Activated naive CD4-positive, alpha-beta T cell treated with Interleukin-2 at 50 U/mL for 16 hours (primary cell): ENCODE data around the gene TGFB3.

Experiments used
- DNase-seq: peaks from one replicate; pipeline ENCODE4 v3.0.0-alpha.2; 2020

TGFB3 gene

DNA sequence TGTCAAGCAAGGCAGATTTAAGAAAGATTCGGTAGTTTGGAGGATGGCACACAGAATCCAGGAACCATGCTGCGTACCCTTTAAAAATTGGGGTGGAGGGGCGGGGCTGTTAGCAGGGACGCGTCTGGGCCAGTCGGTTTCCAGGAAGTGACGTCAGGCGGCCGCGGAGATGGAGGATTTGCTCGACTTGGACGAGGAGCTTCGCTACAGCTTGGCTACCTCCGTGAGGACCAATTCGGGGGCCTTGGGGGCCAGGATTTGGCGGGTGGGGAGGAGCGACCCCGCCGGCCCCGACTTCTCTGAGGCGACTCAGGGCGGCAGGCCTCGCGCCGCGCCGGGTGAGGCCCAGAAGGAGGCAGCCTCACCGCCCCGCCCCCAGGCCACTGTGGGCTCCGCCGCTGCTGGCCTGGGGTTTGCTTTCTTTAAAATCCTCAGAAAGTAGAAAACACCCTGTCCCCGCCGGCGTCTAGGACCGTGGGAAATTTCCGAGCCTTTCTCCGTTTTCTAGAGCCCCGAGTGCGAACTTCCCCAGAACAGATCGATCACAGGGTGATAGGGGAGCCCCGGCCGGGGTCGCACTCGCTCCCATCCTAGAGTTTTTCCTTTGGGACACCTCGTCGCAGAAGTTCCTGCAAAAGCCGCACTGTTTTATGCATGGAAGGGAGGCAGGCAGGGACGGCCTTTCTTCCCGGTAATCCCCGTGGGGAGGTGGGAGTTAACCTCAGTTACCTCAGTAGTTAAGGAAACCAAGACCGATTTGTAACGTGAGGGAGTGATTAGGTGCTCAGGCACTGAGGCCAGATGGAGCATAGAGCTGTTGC is 4.0 kb upstream of the TGFB3 start, which contains the start of gene IFT43:
TSS of gene IFT43 (plus strand) at position 146 of the 821 bp plus-strand sequence. CDS start at position 170, 24 bp downstream.
- peak; percentile 92 for DNase-seq

DNA sequence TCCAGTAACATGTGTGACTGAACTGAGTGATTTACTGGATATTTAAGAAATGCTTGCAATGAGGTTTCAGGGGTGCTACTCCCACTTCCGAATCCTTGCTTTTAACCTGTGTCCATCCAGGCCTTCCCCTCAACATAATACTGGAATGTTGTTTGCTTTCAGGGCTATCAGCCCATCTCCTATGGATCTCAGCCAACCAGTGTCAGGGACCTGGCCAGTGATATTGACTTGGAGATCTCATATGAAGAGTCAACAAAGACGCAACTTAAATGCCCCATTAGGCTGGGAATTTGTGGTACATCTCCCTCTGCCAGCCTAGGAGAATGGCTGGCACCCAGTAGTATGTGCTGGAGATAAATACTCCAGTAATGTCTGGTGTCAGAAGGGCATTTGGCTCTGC is 2.9 kb upstream of the TGFB3 start:
- DNase-seq: no peak

DNA sequence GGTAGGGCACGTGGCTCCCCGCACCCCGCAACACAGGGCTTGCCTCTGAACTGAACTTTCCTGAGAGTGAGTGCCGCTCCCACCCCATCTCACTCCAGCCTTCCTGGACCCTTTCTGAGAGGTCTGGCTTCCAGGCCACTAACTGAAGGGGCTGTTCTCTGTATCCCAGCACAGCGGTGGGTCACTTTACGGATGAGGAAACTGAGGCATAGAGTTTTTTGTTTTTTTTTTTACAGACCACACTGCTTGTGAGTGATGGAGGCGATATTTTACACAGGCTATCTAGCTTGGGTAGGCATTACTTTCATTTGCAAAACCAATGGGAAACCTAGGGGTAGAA is 1.2 kb upstream of the TGFB3 start:
- no peak for DNase-seq

DNA sequence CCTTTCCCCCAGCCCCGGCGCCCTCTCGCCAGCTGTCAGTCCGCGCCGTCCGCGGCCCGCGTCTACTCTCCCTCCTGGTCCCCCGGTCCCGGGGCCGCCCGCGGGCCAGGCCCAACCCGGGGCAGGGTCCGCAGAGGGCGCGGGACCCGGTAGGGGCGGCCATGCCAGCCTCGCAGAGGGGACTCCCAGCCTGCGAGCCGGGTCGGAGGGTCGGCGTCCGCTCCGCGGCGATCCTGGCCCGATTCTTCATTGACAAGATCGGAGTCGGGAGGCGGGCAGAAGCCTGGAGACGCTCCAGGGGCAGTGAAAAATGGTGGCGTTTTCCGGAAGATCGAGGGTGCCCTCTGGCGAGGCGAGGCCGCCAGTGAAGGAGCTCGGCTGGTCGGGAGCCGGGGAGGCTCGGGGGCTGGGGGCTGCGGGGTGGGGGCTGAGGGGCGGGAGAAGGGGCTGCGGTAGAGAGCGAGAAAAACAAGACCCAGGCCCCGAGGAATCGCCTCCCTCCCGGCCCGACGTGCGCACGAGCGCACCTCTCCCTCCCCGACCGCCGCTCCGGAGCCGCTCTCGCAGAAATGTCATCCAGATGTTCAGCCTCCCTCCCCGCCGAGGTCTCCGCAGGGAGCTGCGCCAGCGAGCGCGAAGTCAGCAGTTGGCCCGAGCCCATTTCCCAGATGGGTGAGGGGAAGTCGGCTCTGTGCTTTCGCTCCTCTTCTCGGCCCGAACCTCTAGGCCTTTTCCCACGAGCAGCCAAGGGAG is 647 bp upstream of the TGFB3 start:
- DNase-seq: peak; percentile 82

DNA sequence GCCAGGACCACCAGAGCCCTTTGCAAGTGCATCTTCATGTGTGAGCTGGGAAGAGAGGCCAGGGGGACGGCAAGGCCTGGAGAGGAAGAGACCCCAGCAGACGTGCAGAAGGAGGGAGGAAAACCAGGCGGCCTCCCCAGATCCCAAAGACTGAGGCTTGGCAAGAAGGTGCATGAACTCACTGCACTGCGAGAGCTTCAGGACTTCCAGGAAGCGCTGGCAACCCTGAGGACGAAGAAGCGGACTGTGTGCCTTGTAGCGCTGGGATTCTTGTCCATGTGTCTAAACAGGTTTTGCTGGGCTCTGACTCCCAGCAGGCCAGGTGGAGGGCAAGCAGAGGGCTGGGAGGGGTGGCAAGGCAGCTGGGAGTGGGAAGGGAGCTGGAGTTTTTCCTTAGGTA is 939 bp downstream of the TGFB3 start:
- DNase-seq: no peak

DNA sequence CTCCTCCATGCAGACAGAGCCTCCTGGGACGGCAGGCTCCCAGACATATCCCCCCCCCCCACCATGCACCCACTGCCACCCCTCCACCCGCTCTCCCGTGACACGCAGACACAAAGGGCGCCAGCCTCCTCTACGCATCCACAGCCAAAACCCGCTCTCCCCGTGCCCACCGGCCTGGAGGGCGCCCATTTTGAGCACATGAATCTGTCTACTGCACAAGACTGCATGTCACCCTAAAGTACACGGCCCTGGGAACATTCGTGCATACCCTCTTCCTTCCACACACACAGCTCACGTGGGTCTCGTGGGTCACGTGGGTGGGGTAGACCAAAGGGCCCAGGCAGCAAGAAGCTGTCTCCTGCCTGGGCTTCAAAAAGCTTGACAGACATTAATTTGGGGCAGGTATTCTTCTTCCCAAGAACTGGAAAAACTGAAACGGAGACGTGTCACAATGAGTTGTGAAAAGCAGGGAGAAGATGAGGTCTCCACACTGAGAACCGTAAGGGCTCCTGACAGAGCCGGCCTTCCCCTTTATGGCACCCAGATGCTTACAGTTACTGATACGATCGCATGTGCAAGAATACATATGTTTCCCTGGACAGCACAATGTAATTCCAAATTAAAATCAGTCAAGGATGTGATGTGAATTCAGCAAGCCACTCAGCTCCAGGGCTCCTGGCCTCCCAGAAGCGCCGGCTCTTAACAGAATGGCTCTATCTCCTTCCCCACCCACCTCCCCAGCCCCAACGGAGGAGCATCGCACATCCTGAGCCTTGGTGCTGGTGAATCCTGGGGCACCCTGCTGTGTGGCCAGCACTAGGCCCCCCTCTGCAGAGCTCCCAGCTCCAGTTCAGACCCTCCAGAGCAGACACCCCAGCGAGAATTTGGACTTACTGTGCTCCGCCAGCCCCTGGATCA is 1.9 kb downstream of the TGFB3 start:
- no peak for DNase-seq

DNA sequence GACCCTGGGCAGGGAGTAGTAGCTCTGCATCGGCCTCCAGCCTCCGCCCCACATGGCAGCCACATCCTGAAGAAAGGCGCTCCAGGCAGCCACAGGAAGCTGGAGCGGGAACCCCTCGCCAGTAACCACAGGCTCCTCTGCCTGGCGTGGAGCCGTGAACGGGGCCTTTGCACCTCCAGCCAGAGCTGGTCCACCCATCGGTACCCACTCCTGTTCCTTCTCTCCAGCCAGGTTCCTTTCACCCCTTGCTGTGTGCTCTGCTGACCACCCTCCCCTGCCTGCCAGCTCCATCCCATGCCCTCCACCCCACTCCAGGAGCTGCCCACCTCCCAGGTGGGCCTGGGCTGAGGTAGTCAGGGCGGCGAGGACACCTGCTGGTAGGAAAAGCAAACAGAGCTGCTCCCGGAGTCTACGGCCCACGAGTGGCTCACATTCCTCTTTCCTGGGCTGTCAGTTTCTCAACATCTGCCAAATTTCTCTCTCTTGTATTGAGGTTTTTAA is 2.7 kb downstream of the TGFB3 start:
- DNase-seq: peak; percentile 13

DNA sequence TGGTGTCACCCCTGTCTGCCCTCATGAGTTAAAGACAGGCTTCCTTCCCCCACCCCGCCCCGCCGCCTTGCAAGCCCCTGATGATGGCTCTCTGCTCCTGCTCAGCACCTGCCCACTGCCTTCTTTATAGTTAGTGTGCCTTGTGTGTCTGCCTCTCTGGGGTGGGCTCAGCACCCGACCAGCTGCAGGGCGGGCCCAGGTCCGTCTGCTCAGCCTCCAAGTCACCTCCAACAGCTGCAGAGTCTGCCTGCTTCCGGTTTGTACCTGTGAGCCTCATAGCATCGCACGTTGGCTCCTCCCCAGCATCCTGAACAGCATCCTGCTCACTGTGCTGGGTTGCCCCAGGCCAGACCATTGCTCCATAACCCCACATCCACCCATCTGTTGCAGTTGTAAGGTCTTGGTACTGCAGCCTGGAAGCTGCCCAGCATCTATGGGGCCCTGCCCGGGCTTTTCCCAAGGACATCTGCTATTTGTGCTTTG is 3.5 kb downstream of the TGFB3 start:
- DNase-seq: no peak

DNA sequence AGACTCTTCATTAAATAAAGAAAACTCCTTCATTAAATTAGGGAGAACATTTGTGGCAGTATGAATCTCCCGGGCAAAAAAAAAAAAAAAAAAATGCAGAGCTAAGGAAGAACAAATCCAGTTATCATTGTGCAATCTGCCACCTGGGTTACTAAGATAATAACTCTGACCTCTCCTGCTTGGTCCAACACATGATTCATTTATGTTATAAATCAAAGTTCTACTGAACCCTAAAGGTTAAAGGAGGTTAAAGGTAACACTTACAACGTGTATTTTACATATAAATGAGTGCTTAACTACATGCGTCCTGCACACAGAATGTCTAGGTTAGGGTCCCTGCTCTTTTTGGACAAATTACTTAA is 4.2 kb downstream of the TGFB3 start:
- no peak for DNase-seq

DNA sequence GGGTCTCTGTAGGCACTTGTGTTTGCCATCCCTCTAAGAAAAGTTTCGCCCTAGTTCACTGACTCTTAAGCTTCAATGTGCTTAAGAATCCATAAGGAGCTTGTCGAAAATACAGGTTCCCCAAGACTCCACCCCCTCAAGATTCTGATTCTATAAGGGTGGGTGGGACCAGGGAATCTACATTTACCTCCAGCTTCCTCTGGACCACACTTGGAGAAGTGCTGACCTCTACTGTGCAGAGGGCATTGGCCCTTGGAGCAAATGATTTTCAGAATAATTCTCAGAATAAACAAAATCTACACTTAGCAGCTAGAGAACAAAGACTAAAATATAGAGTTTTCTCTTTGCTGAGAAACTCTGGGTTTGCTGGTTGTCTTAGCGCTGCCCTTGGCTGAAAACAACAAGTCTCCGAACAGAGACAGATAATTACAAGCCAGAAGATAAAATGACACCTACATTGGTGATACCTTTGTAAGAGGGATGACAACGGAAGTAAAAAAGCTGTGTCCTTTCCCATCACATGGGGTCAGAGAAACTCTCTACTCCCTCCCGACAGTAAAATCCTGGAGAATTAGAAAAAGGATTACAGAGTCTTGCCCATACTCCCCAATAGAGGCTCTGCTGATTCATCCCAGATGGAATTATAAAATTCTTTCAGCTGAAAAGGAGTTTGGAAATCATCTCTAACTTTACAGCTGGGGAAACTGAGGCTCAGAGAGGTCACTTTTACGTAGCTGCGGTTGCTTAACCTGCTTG is 4.8 kb downstream of the TGFB3 start:
- DNase-seq: no peak

DNA sequence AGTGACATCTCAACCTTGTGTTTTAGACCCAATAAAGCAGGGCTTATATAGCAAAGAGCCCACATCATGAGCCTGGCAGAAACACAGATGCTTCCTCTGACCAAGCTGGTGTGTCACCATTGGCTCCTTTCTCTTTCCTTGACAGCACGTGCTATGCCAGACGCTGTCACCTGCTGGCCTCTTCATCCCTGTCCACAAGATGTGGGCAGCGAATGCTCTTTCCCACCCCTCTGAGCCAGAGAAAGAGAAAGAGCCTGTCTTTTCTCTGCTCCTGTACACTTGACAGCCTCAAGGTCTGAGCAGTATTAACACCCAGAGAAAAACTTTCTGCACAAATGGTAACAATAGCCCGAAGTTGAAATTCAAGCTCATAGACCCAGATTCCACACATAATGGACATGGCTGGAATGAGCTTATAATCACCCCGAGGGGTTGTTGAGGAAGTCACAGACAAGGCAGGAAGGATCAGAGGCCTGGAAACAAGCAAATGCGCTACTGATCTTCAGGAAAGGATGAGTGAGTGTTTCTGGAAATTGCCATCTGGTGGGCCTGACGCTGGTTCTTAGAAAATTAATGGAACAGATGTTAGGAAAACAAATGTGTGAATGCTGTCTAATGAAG is 8.9 kb downstream of the TGFB3 start:
- DNase-seq: no peak

DNA sequence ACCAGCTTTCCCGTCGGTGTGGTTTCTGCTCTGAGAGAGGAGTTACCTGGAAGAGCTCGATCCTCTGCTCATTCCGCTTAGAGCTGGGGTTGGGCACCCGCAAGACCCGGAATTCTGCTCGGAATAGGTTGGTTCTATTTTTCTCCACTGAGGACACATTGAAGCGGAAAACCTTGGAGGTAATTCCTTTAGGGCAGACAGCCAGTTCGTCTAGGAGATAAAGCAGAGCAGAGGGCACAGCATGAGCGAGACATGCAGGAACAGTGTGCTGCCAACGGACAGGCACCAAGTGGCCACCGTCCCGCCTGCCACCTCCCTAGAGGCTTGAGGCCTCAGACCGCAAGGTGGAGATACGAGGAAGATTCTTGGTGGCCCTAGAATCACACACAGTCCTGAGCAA is 10.3 kb downstream of the TGFB3 start:
- no peak for DNase-seq

DNA sequence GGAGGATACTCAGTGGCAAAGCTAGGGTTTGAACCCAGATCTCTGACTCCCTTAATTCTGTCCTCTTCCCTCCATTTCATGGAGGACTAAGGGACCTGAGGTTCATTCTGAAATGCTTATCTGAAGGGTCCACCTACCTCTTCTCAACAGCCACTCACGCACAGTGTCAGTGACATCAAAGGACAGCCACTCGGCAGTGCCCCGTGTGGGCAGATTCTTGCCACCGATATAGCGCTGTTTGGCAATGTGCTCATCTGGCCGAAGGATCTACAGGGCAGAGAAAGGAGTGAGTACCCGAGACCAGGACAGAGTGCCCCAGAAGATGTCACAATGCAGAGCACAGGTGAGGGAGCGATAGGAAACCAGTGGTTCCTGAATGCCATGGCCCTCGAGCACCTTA is 10.8 kb downstream of the TGFB3 start:
- DNase-seq: no peak

DNA sequence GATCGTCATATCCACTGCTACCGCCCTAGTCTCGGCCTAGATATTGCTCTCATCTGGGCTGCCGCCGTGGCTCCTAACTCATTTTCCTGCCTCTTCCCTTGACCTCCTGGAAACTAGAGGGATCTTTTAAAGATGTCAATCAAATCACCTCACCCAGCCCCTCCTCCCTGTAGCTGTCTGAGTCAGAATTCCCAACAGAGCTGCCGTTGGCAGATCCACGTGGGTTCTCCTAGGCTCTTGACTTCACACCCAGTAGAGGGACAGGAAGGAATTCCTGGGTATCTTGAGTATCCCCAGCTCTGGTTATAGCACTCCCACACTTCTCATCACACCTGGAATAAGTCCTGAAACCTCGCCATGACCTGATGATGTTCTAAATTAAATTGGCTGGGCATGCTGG is 11.9 kb downstream of the TGFB3 start:
- DNase-seq: no peak

DNA sequence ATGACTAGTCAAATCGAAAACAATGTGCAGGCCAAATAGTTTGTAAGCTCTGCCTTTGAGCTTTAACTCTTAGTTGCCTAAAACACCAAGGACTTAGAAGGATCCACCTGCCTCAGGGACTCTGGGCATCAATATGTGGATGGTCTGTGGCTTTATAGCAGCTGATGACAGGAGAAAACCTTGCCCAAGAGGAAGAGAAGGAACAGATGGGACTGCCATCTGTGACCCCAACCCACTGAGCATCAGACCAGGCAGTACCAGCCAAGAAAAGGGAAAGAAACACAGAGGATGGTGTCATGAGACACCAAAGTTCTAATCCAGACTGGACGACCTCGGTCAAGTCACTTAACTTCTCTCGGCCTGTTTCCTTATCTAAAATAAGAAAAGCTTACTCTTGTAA is 12.7 kb downstream of the TGFB3 start:
- DNase-seq: no peak

DNA sequence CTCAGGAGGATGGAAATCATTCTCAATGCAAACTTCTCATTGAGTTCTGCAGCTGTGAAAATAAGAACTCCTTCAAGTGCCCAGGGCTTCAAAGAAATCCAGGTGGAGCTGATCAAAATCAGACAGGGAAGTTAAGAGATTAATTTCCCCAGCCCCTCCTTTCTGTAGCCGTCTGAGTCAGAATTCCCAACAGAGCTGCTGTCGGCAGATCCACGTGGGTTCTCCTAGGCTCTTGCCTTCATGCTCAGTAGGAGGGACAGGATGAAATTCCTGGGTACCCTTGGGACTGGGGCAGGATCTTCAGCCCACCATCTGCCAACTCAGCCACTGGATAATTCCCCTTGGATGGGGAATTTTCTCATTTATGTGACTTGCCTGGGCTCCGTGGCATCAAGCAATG is 13.3 kb downstream of the TGFB3 start:
- no peak for DNase-seq

DNA sequence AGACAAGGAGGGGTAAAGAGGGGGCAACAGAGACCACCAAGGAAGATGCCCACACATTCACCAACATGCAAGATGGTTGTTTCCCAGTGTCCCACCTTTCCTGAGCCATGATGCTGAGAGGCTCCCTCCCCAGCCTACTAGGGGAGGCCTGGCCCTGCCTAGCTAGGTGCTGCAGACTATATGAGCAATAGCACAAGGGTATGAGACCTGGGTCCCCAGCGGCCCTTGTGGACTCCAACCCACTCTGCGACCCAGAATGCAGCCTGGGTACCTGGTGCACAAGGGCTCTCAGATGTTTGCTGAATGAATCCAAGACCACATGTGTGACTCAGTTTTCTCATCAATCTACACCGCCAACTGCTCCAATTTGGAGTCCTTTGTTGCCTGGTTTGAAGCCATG is 13.9 kb downstream of the TGFB3 start:
- no peak for DNase-seq

DNA sequence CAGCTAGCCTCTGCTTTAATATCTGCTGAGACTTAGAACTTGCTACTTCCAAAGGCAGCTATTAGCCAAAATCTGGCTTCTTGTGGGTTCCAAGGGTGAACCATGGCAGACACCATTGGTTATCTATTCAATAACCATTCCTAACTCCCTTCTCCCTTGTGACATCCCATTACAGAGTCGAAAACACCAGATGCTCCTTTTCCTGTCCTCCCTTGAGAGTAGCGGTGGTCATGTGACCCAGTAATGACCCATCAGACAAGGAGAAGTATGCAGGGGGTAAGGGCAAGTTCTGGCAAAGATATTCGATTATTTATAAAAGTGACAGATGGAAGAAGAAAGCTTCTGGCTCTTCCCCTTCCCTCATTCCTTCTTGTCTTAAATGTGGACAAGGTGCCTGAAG is 20.1 kb downstream of the TGFB3 start:
- no peak for DNase-seq

DNA sequence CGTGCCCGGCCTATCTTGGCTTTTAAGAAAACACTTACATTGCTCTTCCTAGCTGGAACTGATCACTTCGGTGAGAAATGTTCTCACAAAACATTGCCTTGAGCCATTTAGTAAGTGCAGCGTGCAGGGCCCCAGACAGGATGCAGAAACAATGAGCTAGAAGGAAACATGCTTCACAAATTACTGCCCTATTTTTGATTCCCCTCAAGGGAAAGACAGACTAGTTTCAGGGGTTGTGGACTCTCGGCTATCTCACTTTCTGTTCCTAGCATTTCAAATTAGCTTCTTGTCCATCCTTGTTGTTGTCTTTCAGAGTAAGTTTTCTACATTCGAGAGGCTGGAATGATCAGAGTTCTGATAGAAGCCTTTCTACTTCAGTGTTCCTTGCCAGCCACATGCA is 21.6 kb downstream of the TGFB3 start:
- no peak for DNase-seq

DNA sequence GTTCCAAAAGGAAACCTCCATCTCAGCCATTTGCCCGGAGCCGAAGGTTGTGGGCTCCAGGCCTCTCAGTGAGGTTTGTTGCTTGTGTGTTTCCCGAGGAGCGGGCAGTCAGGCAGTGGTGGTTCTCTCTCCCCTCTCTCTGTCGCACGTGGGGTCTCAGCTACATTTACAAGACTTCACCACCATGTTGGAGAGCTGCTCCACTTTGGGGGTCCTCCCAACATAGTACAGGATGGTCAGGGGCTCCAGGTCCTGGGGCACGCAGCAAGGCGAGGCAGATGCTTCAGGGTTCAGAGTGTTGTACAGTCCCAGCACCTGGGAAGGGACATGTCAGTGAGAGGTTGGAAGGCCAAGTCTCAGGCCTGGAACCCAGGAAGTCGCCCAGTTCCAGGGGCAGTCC is 22.8 kb downstream of the TGFB3 start:
- DNase-seq: no peak

DNA sequence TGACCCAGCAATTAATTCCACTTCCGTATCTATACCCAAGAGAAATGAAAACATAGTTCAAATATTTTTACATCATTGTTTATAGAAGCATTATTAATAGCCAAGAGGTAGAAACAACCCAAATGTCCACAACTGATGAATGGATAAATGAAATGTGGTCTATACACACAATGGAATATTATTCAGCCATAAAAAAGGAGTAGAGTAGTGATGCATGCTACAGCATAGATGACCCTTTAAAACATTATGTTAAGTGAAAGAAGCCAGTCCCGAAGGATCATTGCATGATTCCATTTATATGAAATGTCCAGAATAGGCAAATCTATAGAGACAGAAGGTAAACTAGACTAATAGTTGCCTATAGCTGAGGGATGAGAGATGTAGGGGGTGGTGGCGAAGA is 29.3 kb downstream of the TGFB3 start:
- no peak for DNase-seq

DNA sequence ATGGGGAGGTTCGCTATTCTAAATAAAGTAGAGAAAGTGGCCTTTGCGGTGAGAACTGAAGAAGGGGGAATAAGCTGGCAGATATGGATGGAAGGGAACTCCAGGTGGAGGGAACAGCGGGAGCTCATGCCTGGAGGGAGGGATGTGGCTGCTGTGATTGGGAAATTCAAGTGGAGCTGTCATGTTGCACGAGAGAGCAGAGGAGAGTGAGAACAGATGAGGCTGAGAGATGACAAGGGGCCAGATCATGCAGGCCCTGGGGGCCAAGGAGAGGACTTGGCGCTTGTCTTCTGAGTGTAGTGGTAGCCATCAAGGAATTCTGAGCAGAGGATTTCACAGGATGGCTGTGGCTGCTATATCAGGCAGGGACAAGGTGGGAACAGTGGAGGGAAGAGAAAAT is 35.0 kb downstream of the TGFB3 start:
- no peak for DNase-seq
